Activated CD8-positive, alpha-beta T cell treated with anti-CD3 and anti-CD28 coated beads for 36 hours (primary cell): ENCODE measurements around the gene KLF16. TPM values are rescaled to one million over a fixed set of nuclear protein-coding genes. Genes with fewer than 3 reads are reported as not detected.

Experiments used
- ATAC-seq: fragments of 200-7000 bp; cut with Tn5 transposase; one replicate; pipeline ENCODE4 v1.10.0; 2021; ENCODE audit warnings: mild to moderate bottlenecking, moderate library complexity
- CTCF ChIA-PET: fragments of 350-600 bp; sonication (Branson Sonifier 250); formaldehyde crosslinking; loops from one replicate; lab custom pipeline; 2021; ENCODE audit warnings: antibody characterized with exemption; lab: Charles Lee
- POLR2A ChIA-PET: fragments of 350-600 bp; sonication (Branson Sonifier 250); formaldehyde crosslinking; loops from one replicate; lab custom pipeline; 2021; ENCODE audit warnings: antibody characterized with exemption; lab: Charles Lee
- DNase-seq: peaks from one replicate; pipeline ENCODE4 v3.0.0-alpha.2; 2020
- H3K27ac Mint-ChIP-seq: one replicate; pipeline ENCODE4 v1.8.0; 2021; ENCODE audit warnings: mild to moderate bottlenecking, mixed read lengths
- H3K27me3 Mint-ChIP-seq: one replicate; pipeline ENCODE4 v1.8.0; 2021; ENCODE audit warnings: mixed read lengths
- H3K36me3 Mint-ChIP-seq: one replicate; pipeline ENCODE4 v1.8.0; 2021; ENCODE audit warnings: low read depth, mixed read lengths
- H3K4me1 Mint-ChIP-seq: one replicate; pipeline ENCODE4 v1.8.0; 2021; ENCODE audit warnings: low read depth, mixed read lengths
- H3K4me3 Mint-ChIP-seq: one replicate; pipeline ENCODE4 v1.8.0; 2021; ENCODE audit warnings: mild to moderate bottlenecking, moderate library complexity, mixed read lengths
- H3K9me3 Mint-ChIP-seq: one replicate; pipeline ENCODE4 v1.8.0; 2021; ENCODE audit warnings: mixed read lengths
- CTCF ChIP-seq: fragments of 200-600 bp; IDR thresholded peaks from one replicate; pipeline ENCODE4 v1.8.0; 2022; ENCODE audit warnings: antibody characterized with exemption, mild to moderate bottlenecking
- intact Hi-C: fragments of 100-400 bp; cut with micrococcal nuclease; formaldehyde crosslinking; loops from one replicate; pipeline ENCODE4 v1.10.0; 2022
- total RNA-seq, 2 experiments: library from RNA; stranded (reverse); gene quantifications; one replicate each; pipeline ENCODE4 v1.2.3, GENCODE V29; 2021

KLF16 gene
- total RNA-seq, 2 experiments from 2014 or later: 25.6 to 27.7 TPM

DNA sequence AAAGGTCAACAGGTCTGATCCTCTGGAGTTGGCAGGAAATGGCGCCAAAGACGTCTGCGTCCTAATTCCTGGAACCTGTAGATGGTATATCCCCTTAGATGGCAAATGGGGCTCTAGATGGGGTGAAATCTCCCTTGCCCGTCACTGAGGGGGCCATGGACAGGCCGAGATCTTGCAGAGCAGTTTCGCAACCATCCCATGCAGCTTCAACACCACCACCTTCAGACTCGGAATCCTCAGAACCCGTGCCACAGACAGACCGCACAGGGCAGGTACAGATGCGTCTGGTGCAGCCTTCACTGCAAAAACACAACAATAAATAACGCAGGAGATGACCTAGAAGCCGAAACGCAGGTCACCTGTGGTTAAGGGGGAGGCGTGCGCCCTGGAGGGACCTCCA lies 32.8 kb downstream of the KLF16 start:
- Mint-ChIP-seq H3K27me3 (no peaks in the 10 kb centered on the region), H3K27ac (no peak overlapping the region), H3K36me3 (peaks cover 6% of the 10 kb centered on the region), H3K4me1 (peaks cover 5% of the 10 kb centered on the region), H3K9me3 (no peaks in the 10 kb centered on the region), H3K4me3 (no peak overlapping the region)
- ATAC-seq (no peak), DNase-seq (no peak)
- POLR2A ChIA-PET: interaction anchor here (1.0 to 1.4 kb wide), 2 partner anchors 10 to 12 kb away, joined by 3 to 4 read pairs; no protein-coding TSS in a partner anchor
- CTCF ChIA-PET: interaction anchor here (1.1 to 5.0 kb wide), 2 partner anchors 7 to 36 kb away, joined by 4 to 57 read pairs; no protein-coding TSS in a partner anchor
- TF ChIP-seq CTCF: no peak
- intact Hi-C loops: no loop called here

DNA sequence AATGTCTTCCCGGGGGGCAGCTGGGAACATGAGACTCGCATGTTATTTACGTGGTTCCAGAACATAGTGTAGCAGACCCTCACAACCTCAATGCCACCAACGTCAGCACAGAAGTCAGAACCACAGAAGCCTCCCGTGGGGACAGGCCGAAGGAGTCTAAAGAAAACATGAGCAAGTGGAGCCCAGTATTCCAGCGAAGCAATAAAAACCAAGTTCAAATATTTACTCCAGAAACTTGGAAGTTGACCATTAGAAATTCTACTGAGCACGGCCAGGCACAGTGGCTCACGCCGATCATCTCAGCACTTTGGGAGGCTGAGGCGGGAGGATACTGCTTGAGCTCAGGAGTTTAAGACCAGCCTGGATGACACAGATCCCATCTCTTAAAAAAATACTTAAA lies 33.4 kb downstream of the KLF16 start:
- Mint-ChIP-seq H3K36me3 (peaks cover 6% of the 10 kb centered on the region), H3K27me3 (no peaks in the 10 kb centered on the region), H3K27ac (no peak overlapping the region), H3K9me3 (no peaks in the 10 kb centered on the region), H3K4me3 (no peak overlapping the region), H3K4me1 (peaks cover 5% of the 10 kb centered on the region)
- no peak for TF ChIP-seq CTCF
- POLR2A ChIA-PET: interaction anchor here (1.0 to 1.4 kb wide), 2 partner anchors 11 to 40 kb away, joined by 3 to 4 read pairs; no protein-coding TSS in a partner anchor
- ATAC-seq: no peak
- intact Hi-C loops: no loop called here
- CTCF ChIA-PET: interaction anchor here (1.1 to 5.0 kb wide), 3 partner anchors 8 to 283 kb away, joined by 3 to 57 read pairs (median 5); no protein-coding TSS in a partner anchor
- DNase-seq: no peak

DNA sequence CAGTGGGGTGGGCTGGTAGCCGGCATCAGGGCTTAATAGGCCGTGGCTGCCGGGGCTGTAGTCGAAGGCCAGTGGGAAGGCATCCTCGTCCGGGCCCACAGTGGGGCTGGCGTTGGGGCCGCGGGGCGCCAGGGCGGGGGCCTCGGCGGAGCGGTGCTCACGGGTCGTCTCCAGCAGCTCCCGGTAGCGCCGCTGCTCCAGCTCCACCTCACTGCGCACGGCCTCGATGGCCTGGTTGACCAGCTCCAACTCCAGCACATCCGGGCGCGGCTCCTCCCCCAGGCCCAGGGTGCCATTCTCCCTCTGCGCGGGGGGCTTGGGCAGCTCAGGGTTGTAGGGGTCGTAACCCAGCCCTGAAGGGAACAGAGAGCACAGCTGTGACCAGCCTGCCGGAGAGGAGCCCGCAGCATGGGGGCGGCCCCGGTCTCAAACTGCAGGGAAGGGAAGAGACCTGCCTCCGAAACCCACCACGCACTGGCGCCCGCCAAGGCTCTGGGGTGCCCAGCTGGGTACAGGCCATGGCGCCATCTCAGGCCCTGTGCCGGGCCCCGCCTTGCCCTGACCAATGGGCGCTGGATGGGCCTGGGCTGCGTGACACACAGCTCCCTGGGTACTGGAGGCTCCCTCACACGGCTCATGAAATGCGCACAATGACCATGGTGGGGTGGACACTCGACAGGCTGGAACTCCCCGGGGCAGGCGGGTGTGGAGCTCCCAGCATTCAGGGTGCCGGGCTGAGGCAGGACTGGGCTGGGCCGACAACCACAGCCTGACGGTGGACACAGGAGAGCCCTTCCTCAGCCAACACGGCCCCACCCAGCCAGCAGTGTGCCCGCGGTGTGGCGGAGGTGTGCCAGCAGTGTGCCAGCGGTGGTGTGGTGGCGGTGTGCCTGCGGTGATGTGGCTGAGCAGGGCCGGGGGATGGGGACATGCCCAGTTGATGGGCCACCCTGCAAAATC lies 34.8 kb downstream of the KLF16 start:
- H3K27ac Mint-ChIP-seq: no peak overlapping the region

DNA sequence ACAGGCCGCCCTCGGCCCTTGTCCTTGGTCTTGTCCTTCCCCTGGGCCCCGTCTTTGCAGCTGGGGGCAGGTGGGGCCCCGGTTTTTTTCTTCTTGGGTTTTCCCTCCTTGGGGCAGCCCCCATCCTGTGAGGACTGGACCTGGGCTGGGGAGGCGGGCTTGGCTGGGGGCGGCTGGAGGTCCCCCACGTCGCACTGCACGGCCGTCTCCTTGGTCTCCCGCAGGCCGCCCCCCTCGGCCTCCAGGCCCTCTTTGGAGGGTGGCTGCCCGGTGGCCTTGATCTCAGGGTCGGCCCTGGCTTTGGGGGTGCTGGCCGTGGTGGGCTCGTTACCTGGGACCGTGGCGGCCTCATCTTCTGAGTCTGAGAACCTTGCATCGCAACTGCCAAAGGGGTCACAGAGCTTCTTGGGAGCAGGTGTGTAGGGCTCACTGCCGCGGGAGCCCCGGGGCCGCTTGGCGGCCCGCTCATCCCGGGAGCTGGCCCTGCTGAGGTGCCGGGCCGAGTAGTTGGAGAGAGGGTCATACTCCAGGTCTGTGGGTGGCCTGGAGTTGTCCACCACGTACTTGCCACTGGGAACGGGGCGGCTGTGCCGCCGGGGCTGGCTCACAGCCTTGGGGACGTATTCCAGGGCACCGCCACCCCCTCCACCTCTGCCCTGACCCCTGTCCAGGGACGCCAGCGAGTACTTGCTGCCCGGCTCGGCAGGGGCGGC lies 35.7 kb downstream of the KLF16 start:
- Mint-ChIP-seq H3K27ac (no peak overlapping the region), H3K36me3 (peaks cover 14% of the 10 kb centered on the region), H3K27me3 (no peaks in the 10 kb centered on the region), H3K4me1 (peaks cover 5% of the 10 kb centered on the region), H3K9me3 (no peaks in the 10 kb centered on the region), H3K4me3 (no peak overlapping the region)
- CTCF ChIA-PET: interaction anchor here (1.2 to 5.0 kb wide), 5 partner anchors 10 to 39 kb away, joined by 3 to 57 read pairs (median 11); no protein-coding TSS in a partner anchor
- DNase-seq (no peak), ATAC-seq (no peak)
- intact Hi-C loops: no loop called here
- TF ChIP-seq CTCF: no peak
- POLR2A ChIA-PET: interaction anchor here (0.6 to 1.4 kb wide), 2 partner anchors 15 to 19 kb away, joined by 3 read pairs; no protein-coding TSS in a partner anchor

More for the DNA sequence above, 34.8 kb downstream of the KLF16 start:
- no peak for TF ChIP-seq CTCF
- ATAC-seq (no peak), DNase-seq (no peak)
- Mint-ChIP-seq H3K4me3 (no peak overlapping the region), H3K36me3 (peaks cover 11% of the 10 kb centered on the region), H3K9me3 (no peaks in the 10 kb centered on the region), H3K4me1 (peaks cover 5% of the 10 kb centered on the region), H3K27me3 (no peaks in the 10 kb centered on the region)
- intact Hi-C loops: no loop called here
- ChIA-PET CTCF (interaction anchor here (1.4 to 5.0 kb wide), 3 partner anchors 9 to 40 kb away, joined by 5 to 57 read pairs (median 12); no protein-coding TSS in a partner anchor), POLR2A (interaction anchor here (0.8 kb wide), 1 partner anchor 236 kb away, joined by 3 read pairs; no protein-coding TSS in a partner anchor)
